GM12878 (cell line): ENCODE results near the gene KIF1C. TPM values are rescaled to one million over a fixed set of nuclear protein-coding genes. Genes with fewer than 3 reads are reported as not detected.
"Not testable (repeated sequence)": the region's sequence is repeated elsewhere in the genome, so short reads cannot be mapped to it uniquely, and the experiment has no call there.

Source experiments
- ATAC-seq: fragments of 200-7000 bp; cut with Tn5 transposase; 3 replicates; pipeline ENCODE4 v1.9.1; 2020; ENCODE audit warnings: mild to moderate bottlenecking, moderate library complexity
- BruUV-seq: library from RNA; stranded (reverse); fragments of 400-500 nt; replicated peaks from 2 replicates; lab custom pipeline; 2021; lab: Mats Ljungman, UMichigan
- CTCF ChIA-PET: fragments of 300-600 bp; sonication (Branson Sonifier 250); formaldehyde crosslinking; extraction: SDS; loops from one replicate; lab custom pipeline; 2021; ENCODE audit warnings: inconsistent platforms; lab: Yijun Ruan, JAX
- POLR2A ChIA-PET: fragments of 350-600 bp; formaldehyde crosslinking; extraction: SDS; loops from one replicate; lab custom pipeline; 2021; ENCODE audit warnings: inconsistent platforms; lab: Charles Lee
- RAD21 ChIA-PET: fragments of 300-600 bp; sonication (Branson Sonifier 250); formaldehyde crosslinking; loops from one replicate; lab custom pipeline; 2023; ENCODE audit warnings: antibody characterized with exemption; ENCODE audit not compliant: unreplicated experiment; lab: Charles Lee
- SMC1A ChIA-PET: fragments of 300-600 bp; sonication (Branson Sonifier 250); formaldehyde crosslinking; loops from one replicate; lab custom pipeline; 2023; ENCODE audit not compliant: unreplicated experiment, uncharacterized antibody; lab: Charles Lee
- DNase-seq: peaks from one replicate; pipeline ENCODE4 v3.0.0-alpha.2; 2011; ENCODE audit warnings: low read depth, low spot score
- FAIRE-seq: peaks from 3 replicates; lab custom pipeline; 2011; peaks lifted over from hg19 to GRCh38; lab: Jason Lieb, UNC
- H2AFZ ChIP-seq: 2 replicates; pipeline ENCODE4 v1.6.0; 2011; ENCODE audit warnings: low read depth, low read length, control low read depth; ENCODE audit not compliant: control insufficient read depth
- H3K27ac ChIP-seq: 2 replicates; pipeline ENCODE4 v1.5.1; 2011; ENCODE audit warnings: control low read depth; ENCODE audit not compliant: control insufficient read depth, insufficient read depth
- H3K27me3 ChIP-seq, 2 experiments: replicated peaks in 1 of 2; 2 replicates each; pipeline versions ENCODE4 v1.6.0 to v1.6.1; 2011; ENCODE audit warnings: low read length in 1 of 2; ENCODE audit not compliant: control insufficient read depth in 2 of 2, insufficient read depth in 2 of 2
- H3K36me3 ChIP-seq, 2 experiments: 2 replicates each; pipeline ENCODE4 v1.5.1; 2011; ENCODE audit warnings: low read length in 1 of 2; ENCODE audit not compliant: control insufficient read depth in 2 of 2, insufficient read depth in 2 of 2
- H3K4me1 ChIP-seq: 2 replicates; pipeline ENCODE4 v1.6.1; 2011; ENCODE audit warnings: mild to moderate bottlenecking, low read length, moderate library complexity, mixed read lengths; ENCODE audit not compliant: control insufficient read depth, insufficient read depth
- H3K4me2 ChIP-seq: 2 replicates; pipeline ENCODE4 v1.6.0; 2011; ENCODE audit warnings: control low read depth; ENCODE audit not compliant: control insufficient read depth, insufficient read depth
- H3K4me3 ChIP-seq: fragments of 200-600 bp; sonication (generic); 2 replicates; pipeline ENCODE4 v1.5.1; 2016
- H3K79me2 ChIP-seq: 2 replicates; pipeline ENCODE4 v1.6.0; 2011; ENCODE audit warnings: low read length; ENCODE audit not compliant: control insufficient read depth, insufficient read depth
- H3K9ac ChIP-seq: 2 replicates; pipeline ENCODE4 v1.8.0; 2011; ENCODE audit warnings: low read length, control low read depth, mixed read lengths; ENCODE audit not compliant: control insufficient read depth, insufficient read depth
- H3K9me3 ChIP-seq: replicated peaks from 3 replicates; pipeline ENCODE4 v1.5.1; 2011; ENCODE audit warnings: mild to moderate bottlenecking, low read length; ENCODE audit not compliant: control insufficient read depth, insufficient read depth
- H4K20me1 ChIP-seq: 2 replicates; pipeline ENCODE4 v1.6.0; 2011; ENCODE audit not compliant: control insufficient read depth, insufficient read depth
- BCL11A ChIP-seq: IDR thresholded peaks from 2 replicates; pipeline ENCODE4 v1.6.1; 2011; ENCODE audit warnings: low read depth, low read length
- BMI1 ChIP-seq: fragments of 450-650 bp; IDR thresholded peaks from 2 replicates; pipeline ENCODE4 v1.6.1; 2016; ENCODE audit warnings: mild to moderate bottlenecking, moderate library complexity, borderline replicate concordance
- CBX5 ChIP-seq: sonication (generic); IDR thresholded peaks from 2 replicates; pipeline ENCODE4 v1.6.1; 2016; ENCODE audit warnings: low read depth, moderate library complexity, mild to moderate bottlenecking, inconsistent platforms
- FOXK2 ChIP-seq: fragments of 450-650 bp; IDR thresholded peaks from 2 replicates; pipeline ENCODE4 v1.6.1; 2017; ENCODE audit warnings: mild to moderate bottlenecking, moderate library complexity
- GABPA ChIP-seq: IDR thresholded peaks from 2 replicates; pipeline ENCODE4 v1.6.1; 2014; ENCODE audit warnings: antibody characterized with exemption, low read depth, mild to moderate bottlenecking, inconsistent platforms
- GATAD2B ChIP-seq: fragments of 450-650 bp; conservative IDR thresholded peaks from 2 replicates; pipeline ENCODE4 v1.6.1; 2017; ENCODE audit warnings: low read depth, mild to moderate bottlenecking, moderate library complexity
- MEF2B ChIP-seq: fragments of 450-650 bp; IDR thresholded peaks from 2 replicates; pipeline ENCODE4 v1.6.1; 2018; ENCODE audit warnings: mild to moderate bottlenecking, moderate library complexity; ENCODE audit not compliant: partially characterized antibody, poor library complexity, severe bottlenecking
- NR2C2 ChIP-seq: IDR thresholded peaks from 2 replicates; pipeline ENCODE4 v1.6.1; 2011; ENCODE audit warnings: borderline replicate concordance, low read depth; ENCODE audit not compliant: control insufficient read depth, insufficient read length
- PAX8 ChIP-seq: fragments of 450-650 bp; IDR thresholded peaks from 2 replicates; pipeline ENCODE4 v1.6.1; 2017; ENCODE audit warnings: mild to moderate bottlenecking, moderate library complexity
- POLR2AphosphoS2 ChIP-seq: IDR thresholded peaks from 2 replicates; pipeline ENCODE4 v1.6.1; 2011; ENCODE audit warnings: low read depth, mild to moderate bottlenecking, low read length, improper control_type of control experiment, moderate library complexity
- WGBS: methylation state at CpG from one replicate; pipeline ENCODE4 v1.1.6; 2016; ENCODE audit warnings: low lambda C conversion rate; ENCODE audit not compliant: insufficient replicate concordance, insufficient coverage; ENCODE audit errors: missing lambda C conversion rate; 5-methylcytosine and 5-hydroxymethylcytosine counted together
- in situ Hi-C: fragments of 300-500 bp; cut with MboI; formaldehyde crosslinking; loops from 9 replicates; pipeline ENCODE4 v1.14.3; 2018; ENCODE audit warnings: mixed read lengths
- intact Hi-C: fragments of 100-400 bp; cut with micrococcal nuclease; formaldehyde crosslinking; loops from one replicate; pipeline ENCODE4 v1.14.2; 2022; ENCODE audit not compliant: unreplicated experiment
- polyA plus RNA-seq, 11 experiments: library from polyadenylated mRNA; depleted of rRNA in 4 of 11; unstranded in 6 of 11; stranded (reverse) in 5 of 11; fragments of >200 nt; fragmentation: Nextera tagmentation in 4 of 11; fragmentation: Illumina TruSeq in 1 of 11; extraction: Ambion mirVana in 4 of 11; extraction: Trizol in 1 of 11; gene quantifications; 1 replicate in 1 of 11; 2 replicates in 10 of 11; pipeline versions ENCODE4 v1.2.1 to v1.2.3, GENCODE V29; 2011 to 2016; ENCODE audit warnings: inconsistent platforms in 2 of 11, missing spikeins in 2 of 11, low read depth in 1 of 11
- total RNA-seq, 4 experiments: library from RNA; depleted of rRNA in 3 of 4; stranded (reverse); fragments of >200 nt in 3 of 4; fragmentation: Illumina TruSeq in 1 of 4; extraction: Trizol in 1 of 4; gene quantifications; 2 replicates each; pipeline versions ENCODE4 v1.2.1 to v1.2.3, GENCODE V29; 2013 to 2021
- TF ChIP-seq, protein P1 (sequence below): fragments of 450-650 bp; IDR thresholded peaks from 2 replicates; pipeline ENCODE4 v1.6.1; 2018; ENCODE audit warnings: borderline replicate concordance, mild to moderate bottlenecking; ENCODE audit not compliant: partially characterized antibody

The KIF1C gene
- total and polyA plus RNA-seq, 10 of the 15 experiments (the other 5 are each of a cell fraction or from before 2014, with no cell fraction given) = 1.4 to 65.9 (median 21.1) TPM

DNA sequence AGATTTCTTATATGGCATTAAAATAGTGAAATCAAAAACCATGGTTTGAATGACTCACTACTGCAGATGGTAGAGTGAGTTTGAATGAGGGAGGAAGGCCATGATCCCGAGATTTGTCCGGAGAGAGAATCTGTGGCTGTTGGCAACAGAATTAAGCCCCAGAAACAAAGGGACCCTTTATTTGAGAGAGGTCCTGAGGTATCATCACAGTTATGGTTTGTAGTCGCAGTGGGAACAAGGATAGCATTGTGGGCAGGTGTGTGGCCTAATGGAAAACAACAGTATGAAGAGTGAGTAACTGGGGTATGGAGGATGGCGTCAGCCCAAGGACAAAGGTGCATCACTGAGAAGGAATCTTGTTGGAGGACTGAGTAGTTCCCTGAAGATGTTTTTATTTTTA, 72.0 kb downstream of the KIF1C start:
- in situ Hi-C loops = loop anchor here (5.0 kb wide), 1 partner anchor 87 kb away; no protein-coding TSS in a partner anchor
- no peak overlapping the region for H3K4me3 ChIP-seq

DNA sequence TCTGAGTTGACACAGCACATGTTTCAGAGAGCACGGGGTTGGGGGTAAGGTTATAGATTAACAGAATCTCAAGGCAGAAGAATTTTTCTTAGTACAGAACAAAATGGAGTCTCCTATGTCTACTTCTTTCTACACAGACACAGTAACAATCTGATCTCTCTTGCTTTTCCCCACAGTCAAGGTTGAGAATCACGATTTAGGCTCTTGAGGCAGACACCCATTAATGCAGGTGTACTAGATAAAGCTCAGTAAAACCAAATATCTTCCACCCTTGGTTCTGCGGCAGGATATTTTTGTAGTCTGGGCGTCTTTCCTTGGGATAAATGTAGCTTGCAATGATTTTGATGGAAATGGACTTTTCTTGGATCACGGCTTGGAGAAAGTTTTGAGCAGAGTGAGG, 77.7 kb downstream of the KIF1C start:
- in situ Hi-C loops, FAIRE-seq, ATAC-seq, H3K4me2 ChIP-seq, BruUV-seq, H3K4me3 ChIP-seq, DNase-seq, H2AFZ ChIP-seq, H3K4me1 ChIP-seq, RAD21 ChIA-PET, H3K9me3 ChIP-seq, H4K20me1 ChIP-seq, H3K36me3 ChIP-seq, H3K27me3 ChIP-seq, H3K27ac ChIP-seq, H3K79me2 ChIP-seq, H3K9ac ChIP-seq: not testable (repeated sequence)
- intact Hi-C loops = loop anchor here (5.0 kb wide), 1 partner anchor 162 kb away; no protein-coding TSS in a partner anchor
- CTCF ChIA-PET = interaction anchor here (0.7 kb wide), 1 partner anchor 14 kb away, joined by 3 read pairs; no protein-coding TSS in a partner anchor
- 80% methylated on average over 4 of the region's 5 CpGs for WGBS
- SMC1A ChIA-PET = interaction anchor here (0.7 kb wide), 1 partner anchor 160 kb away, joined by 3 read pairs; no protein-coding TSS in a partner anchor
- POLR2A ChIA-PET = interaction anchor here (0.6 kb wide), 1 partner anchor 14 kb away, joined by 4 read pairs; no protein-coding TSS in a partner anchor

More for the DNA sequence above, 72.0 kb downstream of the KIF1C start:
- Histone ChIP-seq H3K36me3 (no peaks in the 10 kb centered on the region), H3K79me2 (no peaks in the 10 kb centered on the region), H2AFZ (no peak overlapping the region), H3K27me3 (no peaks in the 10 kb centered on the region; a peak in 1 of 4 replicates), H3K27ac (no peak overlapping the region), H3K4me2 (no peak overlapping the region), H3K9ac (no peak overlapping the region), H3K9me3 (no peaks in the 10 kb centered on the region), H4K20me1 (no peaks in the 10 kb centered on the region), H3K4me1 (no peaks in the 10 kb centered on the region)
- TF ChIP-seq PAX8 (no peak), POLR2AphosphoS2 (no peak), MEF2B (no peak), BCL11A (no peak), FOXK2 (no peak), GATAD2B (no peak), BMI1 (no peak), NR2C2 (no peak), GABPA (no peak), CBX5 (no peak)
- TF ChIP-seq, protein P1, sequence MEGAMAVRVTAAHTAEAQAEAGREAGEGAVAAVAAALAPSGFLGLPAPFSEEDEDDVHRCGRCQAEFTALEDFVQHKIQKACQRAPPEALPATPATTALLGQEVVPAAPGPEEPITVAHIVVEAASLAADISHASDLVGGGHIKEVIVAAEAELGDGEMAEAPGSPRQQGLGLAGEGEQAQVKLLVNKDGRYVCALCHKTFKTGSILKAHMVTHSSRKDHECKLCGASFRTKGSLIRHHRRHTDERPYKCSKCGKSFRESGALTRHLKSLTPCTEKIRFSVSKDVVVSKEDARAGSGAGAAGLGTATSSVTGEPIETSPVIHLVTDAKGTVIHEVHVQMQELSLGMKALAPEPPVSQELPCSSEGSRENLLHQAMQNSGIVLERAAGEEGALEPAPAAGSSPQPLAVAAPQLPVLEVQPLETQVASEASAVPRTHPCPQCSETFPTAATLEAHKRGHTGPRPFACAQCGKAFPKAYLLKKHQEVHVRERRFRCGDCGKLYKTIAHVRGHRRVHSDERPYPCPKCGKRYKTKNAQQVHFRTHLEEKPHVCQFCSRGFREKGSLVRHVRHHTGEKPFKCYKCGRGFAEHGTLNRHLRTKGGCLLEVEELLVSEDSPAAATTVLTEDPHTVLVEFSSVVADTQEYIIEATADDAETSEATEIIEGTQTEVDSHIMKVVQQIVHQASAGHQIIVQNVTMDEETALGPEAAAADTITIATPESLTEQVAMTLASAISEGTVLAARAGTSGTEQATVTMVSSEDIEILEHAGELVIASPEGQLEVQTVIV = no peak
- ChIA-PET RAD21 (no interaction called here), POLR2A (no interaction called here), SMC1A (no interaction called here), CTCF (no interaction called here)
- BruUV-seq = no TSS peak
- no peak for ATAC-seq
- WGBS = 66% methylated on average over 4 of the region's 4 CpGs
- FAIRE-seq = no peak
- no peak for DNase-seq
- intact Hi-C loops = no loop called here
